ENCODE data around the gene ARCN1.

- TF ChIP-seq POLR2A (IDR thresholded peaks at IDR 0.05) (no peak), CTCF (IDR thresholded peaks at IDR 0.05) (no peak), EP300 (IDR thresholded peaks at IDR 0.05) (no peak)
Observed at GRCh38 chr11:118570787-118571186, 1.4 kb upstream of the ARCN1 start.

Measured in upper lobe of left lung (tissue), 4 donors.